Ovary (tissue), 9 donors: ENCODE measurements around the gene FBXL15. TPM values are rescaled to one million over a fixed set of nuclear protein-coding genes. Genes with fewer than 3 reads are reported as not detected.

Experiments used
- DNase-seq, 5 donors: peaks; one replicate each; pipeline ENCODE4 v3.0.0-alpha.2; 2019 to 2020
- H3K27ac ChIP-seq, 2 donors: fragments of 200-600 bp; one replicate each; pipeline versions ENCODE4 v1.5.1 to v1.8.0; 2019 to 2022
- H3K27me3 ChIP-seq: fragments of 200-600 bp; one replicate; pipeline ENCODE4 v1.8.0; 2022
- H3K36me3 ChIP-seq: fragments of 200-600 bp; sonication (generic); one replicate; pipeline ENCODE4 v1.5.1; 2019
- H3K4me1 ChIP-seq: one replicate; pipeline ENCODE4 v1.8.1; 2013; ENCODE audit warnings: mild to moderate bottlenecking, moderate library complexity; ENCODE audit not compliant: insufficient read depth
- H3K4me3 ChIP-seq: fragments of 200-600 bp; sonication (generic); one replicate; pipeline ENCODE4 v1.5.1; 2017
- H3K9me3 ChIP-seq, 2 donors: fragments of 200-600 bp in 1 of 2; sonication (generic) in 1 of 2; one replicate each; pipeline versions ENCODE4 v1.5.1 to v1.8.1; 2013 to 2019; ENCODE audit warnings: mild to moderate bottlenecking in 1 of 2, moderate library complexity in 1 of 2
- EP300 ChIP-seq: sonication (generic); formaldehyde crosslinking; IDR thresholded peaks from one replicate; pipeline ENCODE4 v1.6.1; 2017; ENCODE audit warnings: antibody characterized with exemption
- POLR2A ChIP-seq: fragments of 450-650 bp; IDR thresholded peaks from one replicate; pipeline ENCODE4 v1.6.1; 2017; ENCODE audit warnings: antibody characterized with exemption, mild to moderate bottlenecking, moderate library complexity
- WGBS, 3 donors: extraction: QIAGEN DNeasy Blood & Tissue Kit in 1 of 3; methylation state at CpG; one replicate each; pipeline versions ENCODE4 v1.1.5 to v1.1.7; 2013 to 2017; 5-methylcytosine and 5-hydroxymethylcytosine counted together
- intact Hi-C, 4 donors: fragments of 100-400 bp; cut with DNase I; formaldehyde crosslinking; loops; one replicate each; pipeline versions ENCODE4 v1.11.0 to v1.15.1; 2022 to 2023
- polyA plus RNA-seq, 2 donors: library from polyadenylated mRNA; stranded (reverse); fragments of 200-250 nt in 1 of 2; fragments of 350-450 nt in 1 of 2; fragmentation: Illumina TruSeq in 1 of 2; extraction: RNeasy Lipid Tissue Mini Kit (QIAGEN cat#74804) in 1 of 2; gene quantifications; one replicate each; pipeline ENCODE4 v1.2.3, GENCODE V29; 2013 to 2014
- total RNA-seq, 7 donors: library from RNA; depleted of rRNA in 2 of 7; stranded (reverse); fragments of >200 nt in 2 of 7; fragmentation: NEBNext Ultra II Directional in 3 of 7; extraction: Animal tissue kit (Norgen Biotek cat#: 25700) in 3 of 7; gene quantifications; one replicate each; pipeline versions ENCODE4 v1.1.0 to v1.2.4, GENCODE V29; 2016 to 2023
- TF ChIP-seq, protein P1 (sequence below), 3 donors: fragments of 450-650 bp in 2 of 3; fragments of 200-600 bp in 1 of 3; IDR thresholded peaks; one replicate each; pipeline versions ENCODE4 v1.5.1 to v1.8.0; 2016 to 2022; ENCODE audit warnings: antibody characterized with exemption in 3 of 3, mild to moderate bottlenecking in 1 of 3
- donor health status: DM: no; HTN: no; CAD: no; lungs with moderate emphysema.
- donor health status: DM: no; HTN: no; CAD: no.
- donor health status: Bipolar disorder and iron deficiency.
- donor health status: DM: yes; HTN: yes; CAD: no.
- donor health status: DM: no; HTN: no; CAD: no.
- donor health status: DM: yes; HTN: yes; CAD: no.

The FBXL15 gene
- total and polyA plus RNA-seq, 9 donors = 0.25 to 31.1 (median 19.2) TPM

DNA sequence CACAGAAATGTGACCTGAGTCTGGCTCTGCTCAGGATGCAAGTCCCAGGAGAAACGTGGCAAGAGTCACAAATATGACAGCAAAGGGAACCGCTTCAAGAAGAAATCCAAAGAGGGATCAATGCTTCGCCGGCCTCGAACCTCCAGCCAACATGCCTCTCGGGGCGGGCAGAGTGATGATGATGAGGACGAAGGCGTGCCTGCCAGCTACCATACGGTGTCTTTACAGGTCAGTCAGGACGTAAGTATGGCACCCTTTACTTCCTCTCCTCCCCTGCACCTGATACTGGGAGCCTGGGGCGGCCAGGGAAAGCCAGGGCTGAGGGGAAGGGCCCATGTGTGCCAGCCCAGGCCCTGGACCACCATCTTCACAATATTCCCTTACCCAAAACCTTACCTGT, 43.7 kb upstream of the FBXL15 start:
- intact Hi-C loops = no loop called here
- TF ChIP-seq POLR2A (no peak), EP300 (no peak)
- TF ChIP-seq, protein P1, sequence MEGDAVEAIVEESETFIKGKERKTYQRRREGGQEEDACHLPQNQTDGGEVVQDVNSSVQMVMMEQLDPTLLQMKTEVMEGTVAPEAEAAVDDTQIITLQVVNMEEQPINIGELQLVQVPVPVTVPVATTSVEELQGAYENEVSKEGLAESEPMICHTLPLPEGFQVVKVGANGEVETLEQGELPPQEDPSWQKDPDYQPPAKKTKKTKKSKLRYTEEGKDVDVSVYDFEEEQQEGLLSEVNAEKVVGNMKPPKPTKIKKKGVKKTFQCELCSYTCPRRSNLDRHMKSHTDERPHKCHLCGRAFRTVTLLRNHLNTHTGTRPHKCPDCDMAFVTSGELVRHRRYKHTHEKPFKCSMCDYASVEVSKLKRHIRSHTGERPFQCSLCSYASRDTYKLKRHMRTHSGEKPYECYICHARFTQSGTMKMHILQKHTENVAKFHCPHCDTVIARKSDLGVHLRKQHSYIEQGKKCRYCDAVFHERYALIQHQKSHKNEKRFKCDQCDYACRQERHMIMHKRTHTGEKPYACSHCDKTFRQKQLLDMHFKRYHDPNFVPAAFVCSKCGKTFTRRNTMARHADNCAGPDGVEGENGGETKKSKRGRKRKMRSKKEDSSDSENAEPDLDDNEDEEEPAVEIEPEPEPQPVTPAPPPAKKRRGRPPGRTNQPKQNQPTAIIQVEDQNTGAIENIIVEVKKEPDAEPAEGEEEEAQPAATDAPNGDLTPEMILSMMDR (IDR thresholded peaks at IDR 0.05) = no peak
- no peaks in the 10 kb centered on the region for H3K27me3 ChIP-seq
- H3K4me3 ChIP-seq = no peak overlapping the region
- H3K27ac ChIP-seq = no peak overlapping the region
- DNase-seq = no peak
- no peaks in the 10 kb centered on the region for H3K36me3 ChIP-seq
- no peaks in the 10 kb centered on the region for H3K9me3 ChIP-seq
- WGBS, 3 donors = 90 to 91% (median 91%) methylated on average over 12 of the region's 12 CpGs
- no peaks in the 10 kb centered on the region for H3K4me1 ChIP-seq

DNA sequence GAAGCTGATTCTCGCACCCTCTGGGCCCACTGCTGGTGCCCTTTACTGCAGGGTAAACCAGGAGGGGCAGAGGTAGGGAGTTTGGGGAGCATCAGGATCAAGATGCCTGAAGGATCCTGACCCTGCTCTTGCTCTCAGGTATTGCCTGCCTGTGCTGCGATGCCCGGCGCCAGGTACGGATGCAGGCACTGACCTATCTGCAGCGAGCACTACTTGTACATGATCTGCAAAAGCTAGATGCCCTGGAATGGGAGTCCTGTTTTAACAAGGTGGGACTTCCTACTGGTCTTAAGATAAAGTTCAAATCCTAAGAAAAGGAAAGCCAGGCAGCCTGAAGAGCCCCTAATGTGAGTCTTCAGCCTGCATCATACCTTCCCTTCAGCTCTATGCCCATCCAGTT, 41.3 kb upstream of the FBXL15 start:
- intact Hi-C loops = no loop called here
- TF ChIP-seq, protein P1 (IDR thresholded peaks at IDR 0.05) = no peak
- no peak for TF ChIP-seq EP300
- TF ChIP-seq POLR2A = no peak
- Histone ChIP-seq H3K27ac (no peak overlapping the region), H3K4me3 (no peak overlapping the region), H3K27me3 (no peaks in the 10 kb centered on the region), H3K36me3 (no peaks in the 10 kb centered on the region), H3K9me3 (no peaks in the 10 kb centered on the region), H3K4me1 (no peaks in the 10 kb centered on the region)
- DNase-seq = no peak
- 92 to 96% (median 95%) methylated on average over 6 of the region's 6 CpGs for WGBS, 3 donors

DNA sequence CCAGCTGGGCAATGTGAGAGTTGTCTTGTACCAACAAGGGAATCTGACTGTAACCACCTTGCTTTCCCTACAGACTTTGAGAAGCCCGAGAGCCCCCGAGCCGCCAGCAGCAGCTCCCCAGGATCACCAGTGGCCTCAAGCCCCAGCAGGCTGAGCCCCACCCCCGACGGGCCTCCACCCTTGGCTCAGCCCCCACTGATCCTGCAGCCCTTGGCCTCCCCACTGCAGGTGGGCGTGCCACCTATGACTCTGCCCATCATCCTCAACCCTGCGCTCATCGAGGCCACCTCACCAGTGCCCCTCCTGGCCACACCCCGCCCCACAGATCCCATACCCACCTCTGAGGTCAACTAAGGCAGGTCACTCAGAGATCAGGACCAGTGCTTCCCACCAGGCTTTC, 38.7 kb upstream of the FBXL15 start:
- Histone ChIP-seq H3K27me3 (no peaks in the 10 kb centered on the region), H3K36me3 (no peaks in the 10 kb centered on the region), H3K4me3 (no peak overlapping the region), H3K9me3 (no peaks in the 10 kb centered on the region), H3K4me1 (no peaks in the 10 kb centered on the region), H3K27ac (no peak overlapping the region)
- WGBS, 3 donors = 82 to 87% (median 85%) methylated on average over 9 of the region's 9 CpGs
- intact Hi-C loops = loop anchor here in 1 of 4 donors (10.0 kb wide), 1 partner anchor 93 kb away; no protein-coding TSS in a partner anchor
- TF ChIP-seq POLR2A = no peak
- DNase-seq = no peak

- intact Hi-C loops = loop anchor here in 1 of 4 donors (10.0 kb wide), 1 partner anchor 92 kb away; no protein-coding TSS in a partner anchor
- TF ChIP-seq POLR2A (no peak), EP300 (no peak)
- TF ChIP-seq, protein P1 (IDR thresholded peaks at IDR 0.05) = no peak
- Histone ChIP-seq H3K36me3 (no peaks in the 10 kb centered on the region), H3K9me3 (no peaks in the 10 kb centered on the region), H3K4me1 (no peaks in the 10 kb centered on the region), H3K4me3 (no peak overlapping the region), H3K27ac (no peak overlapping the region), H3K27me3 (no peaks in the 10 kb centered on the region)
- WGBS, 3 donors = 79 to 91% (median 90%) methylated on average over 8 of the region's 8 CpGs
- no peak for DNase-seq
Measured at GRCh38 chr10:102382871-102383270, 37.8 kb upstream of the FBXL15 start.

GRCh38 chr10:102384053-102384452, 36.6 kb upstream of the FBXL15 start:
- Histone ChIP-seq H3K9me3 (no peaks in the 10 kb centered on the region), H3K36me3 (no peaks in the 10 kb centered on the region), H3K4me3 (no peak overlapping the region), H3K27ac (no peak overlapping the region), H3K4me1 (no peaks in the 10 kb centered on the region), H3K27me3 (no peaks in the 10 kb centered on the region)
- intact Hi-C loops = loop anchor here in 1 of 4 donors (10.0 kb wide), 1 partner anchor 91 kb away; no protein-coding TSS in a partner anchor
- DNase-seq = no peak
- WGBS, 3 donors = 38 to 43% (median 41%) methylated on average over 6 of the region's 6 CpGs
- TF ChIP-seq, protein P1 (IDR thresholded peaks at IDR 0.05) = no peak
- TF ChIP-seq POLR2A (no peak), EP300 (no peak)
